Measurements from ENCODE around the gene GPR68.
"Not testable (repeated sequence)": the region's sequence is repeated elsewhere in the genome, so short reads cannot be mapped to it uniquely, and the experiment has no call there.

Gene GPR68

DNA sequence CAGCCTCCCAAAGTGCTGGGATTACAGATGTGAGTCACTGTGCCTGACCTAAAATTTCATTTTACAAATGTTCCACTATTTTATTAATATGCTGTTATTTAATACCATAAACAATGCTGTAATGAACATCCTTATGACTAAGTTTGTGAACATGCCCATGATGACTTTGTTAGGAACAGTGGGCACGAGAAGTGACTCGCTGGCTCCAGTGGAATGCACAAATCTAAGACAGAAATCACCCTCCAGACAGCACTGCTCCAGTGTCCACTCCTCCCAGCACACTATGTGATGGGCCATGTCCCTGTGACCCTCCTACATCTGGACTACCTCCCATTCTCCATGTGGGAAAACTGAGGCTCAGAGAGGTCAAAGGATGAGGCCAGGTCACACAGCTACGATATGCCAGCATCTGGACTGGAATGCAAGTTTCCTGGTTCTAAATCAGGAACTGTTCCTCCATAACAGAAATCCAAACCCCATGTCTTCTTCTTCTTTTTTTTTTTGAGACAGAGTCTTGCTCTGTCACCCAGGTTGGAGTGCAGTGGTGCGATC, 57.9 kb downstream of the GPR68 start:
- H3K4me3 ChIP-seq (ENCODE audit: low read length) = no peak overlapping the region
- no peaks in the 10 kb centered on the region for H3K4me1 ChIP-seq (ENCODE audit: control insufficient read depth, insufficient read depth, low read length)
- H3K9ac ChIP-seq (ENCODE audit: low read length) = no peak overlapping the region
- H3K36me3 ChIP-seq (ENCODE audit: control insufficient read depth, insufficient read depth, low read length) = peaks cover 48% of the 10 kb centered on the region
- no peak overlapping the region for H3K27ac ChIP-seq (ENCODE audit: low read depth, low read length)
- no peaks in the 10 kb centered on the region for H3K27me3 ChIP-seq (ENCODE audit: control insufficient read depth, insufficient read depth, low read length)

GRCh38 chr14:91185721-91186120, 58.8 kb downstream of the GPR68 start:
- no peaks in the 10 kb centered on the region for H3K4me1 ChIP-seq (ENCODE audit: control insufficient read depth, insufficient read depth, low read length)
- H3K27ac ChIP-seq (ENCODE audit: low read depth, low read length) = no peak overlapping the region
- H3K36me3 ChIP-seq (ENCODE audit: control insufficient read depth, insufficient read depth, low read length) = peaks cover 43% of the 10 kb centered on the region
- H3K27me3 ChIP-seq (ENCODE audit: control insufficient read depth, insufficient read depth, low read length) = no peaks in the 10 kb centered on the region
- no peak overlapping the region for H3K9ac ChIP-seq (ENCODE audit: low read length)
- H3K4me3 ChIP-seq (ENCODE audit: low read length) = no peak overlapping the region

DNA sequence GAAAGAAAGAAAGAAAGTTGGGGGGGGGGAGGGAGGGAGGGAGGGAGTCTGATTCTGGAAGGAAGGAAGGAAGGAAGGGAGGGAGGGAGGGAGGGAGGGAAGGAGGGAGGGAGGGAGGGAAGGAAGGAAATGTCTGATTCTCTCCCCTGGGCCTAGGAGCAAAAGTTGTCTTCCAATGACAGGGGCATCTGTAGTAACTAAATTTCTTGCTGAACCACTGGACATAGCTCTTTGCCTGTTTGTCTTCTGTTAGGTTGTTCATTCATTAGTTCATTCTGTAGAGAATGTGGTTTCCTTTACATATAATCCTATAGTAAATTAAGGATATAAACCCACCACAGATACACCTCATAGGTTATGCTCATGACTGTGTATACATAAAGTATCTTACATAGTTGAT, 59.9 kb downstream of the GPR68 start:
- Histone ChIP-seq H3K4me3 (ENCODE audit: low read length) (no peak overlapping the region), H3K27me3 (ENCODE audit: control insufficient read depth, insufficient read depth, low read length) (no peaks in the 10 kb centered on the region), H3K36me3 (ENCODE audit: control insufficient read depth, insufficient read depth, low read length) (peaks cover 38% of the 10 kb centered on the region)

GRCh38 chr14:91182753-91183152, 61.8 kb downstream of the GPR68 start:
- not testable (repeated sequence) for H3K9ac ChIP-seq (ENCODE audit: low read length)

More for the DNA sequence above, 59.9 kb downstream of the GPR68 start:
- Histone ChIP-seq H3K4me1 (ENCODE audit: control insufficient read depth, insufficient read depth, low read length) (no peaks in the 10 kb centered on the region), H3K9ac (ENCODE audit: low read length) (no peak overlapping the region), H3K27ac (ENCODE audit: low read depth, low read length) (no peak overlapping the region)

More at GRCh38 chr14:91182753-91183152, 61.8 kb downstream of the GPR68 start:
- H3K4me3 ChIP-seq (ENCODE audit: low read length); H3K27me3 ChIP-seq (ENCODE audit: control insufficient read depth, insufficient read depth, low read length); H3K4me1 ChIP-seq (ENCODE audit: control insufficient read depth, insufficient read depth, low read length); H3K27ac ChIP-seq (ENCODE audit: low read depth, low read length): not testable (repeated sequence)
- peaks cover 26% of the 10 kb centered on the region for H3K36me3 ChIP-seq (ENCODE audit: control insufficient read depth, insufficient read depth, low read length)

Measured in rectal smooth muscle tissue (tissue), 1 donor.